Smooth muscle cell of the brain vasculature (primary cell): Measurements from ENCODE around the gene GHDC.
"Not testable (repeated sequence)": the region's sequence is repeated elsewhere in the genome, so short reads cannot be mapped to it uniquely, and the experiment has no call there.

Source experiments
- DNase-seq: peaks from one replicate; pipeline ENCODE4 v3.0.0-alpha.2; 2012; ENCODE audit warnings: low read depth, low spot score

GHDC gene

GRCh38 chr17:42193969-42194899 is at the start of gene GHDC:
Gene GHDC, minus strand, starts transcription at chr17:42194494. Its CDS starts 913 bp downstream, at chr17:42193581.
- DNase-seq, result peak; percentile 32

GRCh38 chr17:42243493-42243982 is 49.2 kb upstream of the GHDC start:
- DNase-seq, result no peak

GRCh38 chr17:42241871-42242270 is 47.6 kb upstream of the GHDC start:
- no peak for DNase-seq

GRCh38 chr17:42240863-42241262 is 46.6 kb upstream of the GHDC start:
- not testable (repeated sequence) for DNase-seq

GRCh38 chr17:42240201-42240600 is 45.9 kb upstream of the GHDC start:
- no peak for DNase-seq

- not testable (repeated sequence) for DNase-seq
Observed at GRCh38 chr17:42239576-42239975, 45.3 kb upstream of the GHDC start.

GRCh38 chr17:42236760-42237159 is 42.5 kb upstream of the GHDC start:
- no peak for DNase-seq

GRCh38 chr17:42233994-42234393 is 39.7 kb upstream of the GHDC start:
- DNase-seq, result no peak

- DNase-seq, result no peak
Observed at GRCh38 chr17:42233156-42233555, 38.9 kb upstream of the GHDC start.

GRCh38 chr17:42230225-42230624 is 35.9 kb upstream of the GHDC start:
- no peak for DNase-seq

GRCh38 chr17:42227849-42228700 is 33.8 kb upstream of the GHDC start:
- no peak for DNase-seq

- DNase-seq, result no peak
Observed at GRCh38 chr17:42225646-42226045, 31.4 kb upstream of the GHDC start.

- DNase-seq, result no peak
Observed at GRCh38 chr17:42224651-42225050, 30.4 kb upstream of the GHDC start.

- DNase-seq, result no peak
Observed at GRCh38 chr17:42221886-42222745, 27.8 kb upstream of the GHDC start.

- DNase-seq, result not testable (repeated sequence)
Observed at GRCh38 chr17:42219280-42219679, 25.0 kb upstream of the GHDC start.

GRCh38 chr17:42214156-42214555 is 19.9 kb upstream of the GHDC start:
- DNase-seq, result no peak

GRCh38 chr17:42212382-42212781 is 18.1 kb upstream of the GHDC start:
- DNase-seq, result no peak

- DNase-seq, result not testable (repeated sequence)
Observed at GRCh38 chr17:42211921-42212341, 17.6 kb upstream of the GHDC start.

GRCh38 chr17:42210046-42210445 is 15.8 kb upstream of the GHDC start:
- no peak for DNase-seq

GRCh38 chr17:42206153-42206612 is 11.9 kb upstream of the GHDC start:
- not testable (repeated sequence) for DNase-seq

GRCh38 chr17:42203354-42203753 is 9.1 kb upstream of the GHDC start:
- DNase-seq, result no peak
